ENCODE measurements around the gene KIAA1549. TPM values are rescaled to one million over a fixed set of nuclear protein-coding genes. Genes with fewer than 3 reads are reported as not detected.

The KIAA1549 gene
- total and polyA plus RNA-seq, 2 of the 8 experiments (the other 6 are each of a cell fraction or from before 2014, with no cell fraction given), result 6.5 to 17.3 TPM

- TF ChIP-seq CHD7 (IDR thresholded peaks at IDR 0.05; ENCODE audit: insufficient replicate concordance, low read length) (no peak), TEAD4 (IDR thresholded peaks at IDR 0.05; ENCODE audit: low read depth, low read length) (no peak), CBX8 (IDR thresholded peaks at IDR 0.05; ENCODE audit: borderline replicate concordance, low read depth, low read length) (no peak), SP4 (IDR thresholded peaks at IDR 0.05; ENCODE audit: low read length) (no peak), JUN (IDR thresholded peaks at IDR 0.05; ENCODE audit: low read depth, low read length) (no peak), KDM1A (IDR thresholded peaks at IDR 0.05; ENCODE audit: borderline replicate concordance, low read length) (no peak), SP1 (IDR thresholded peaks at IDR 0.05; ENCODE audit: low read depth, low read length) (no peak), EGR1 (IDR thresholded peaks at IDR 0.05; ENCODE audit: borderline replicate concordance, low read depth, low read length) (no peak), GABPA (IDR thresholded peaks at IDR 0.05; ENCODE audit: borderline replicate concordance, insufficient read depth, low read length) (no peak), CHD2 (IDR thresholded peaks at IDR 0.05; ENCODE audit: low read length) (no peak), RNF2 (IDR thresholded peaks at IDR 0.05; ENCODE audit: borderline replicate concordance, low read depth, low read length, missing control alignments, poor library complexity, severe bottlenecking) (no peak)
These were observed 39.6 kb downstream of the KIAA1549 start (continued) for GRCh38 chr7:138941545-138941944.

Data from H1 (cell line).